ENCODE data around the gene NEIL3.

DNA sequence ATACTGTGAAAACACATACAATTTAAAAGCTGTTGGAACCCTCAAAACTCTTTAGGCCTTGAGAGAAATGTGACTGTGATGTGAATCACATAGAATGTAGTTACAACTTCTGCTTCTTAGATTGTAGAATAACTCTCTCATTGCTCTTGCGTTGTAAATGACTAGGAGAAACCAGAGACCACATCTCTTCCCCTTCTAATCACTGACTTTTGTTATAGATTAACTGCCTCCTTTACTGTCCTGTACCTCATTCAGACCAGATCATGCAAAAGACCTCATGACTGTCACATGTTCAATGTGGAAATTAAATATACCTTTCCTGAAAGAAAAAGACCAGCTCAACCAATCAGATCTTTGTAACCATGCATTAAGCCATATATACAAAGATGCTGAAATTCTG lies 43.2 kb upstream of the NEIL3 start:
- TF ChIP-seq EZH2 (IDR thresholded peaks at IDR 0.05; ENCODE audit: borderline replicate concordance, insufficient read depth, low read depth, low read length, poor library complexity, severe bottlenecking), result no peak
- TF ChIP-seq, protein P1, sequence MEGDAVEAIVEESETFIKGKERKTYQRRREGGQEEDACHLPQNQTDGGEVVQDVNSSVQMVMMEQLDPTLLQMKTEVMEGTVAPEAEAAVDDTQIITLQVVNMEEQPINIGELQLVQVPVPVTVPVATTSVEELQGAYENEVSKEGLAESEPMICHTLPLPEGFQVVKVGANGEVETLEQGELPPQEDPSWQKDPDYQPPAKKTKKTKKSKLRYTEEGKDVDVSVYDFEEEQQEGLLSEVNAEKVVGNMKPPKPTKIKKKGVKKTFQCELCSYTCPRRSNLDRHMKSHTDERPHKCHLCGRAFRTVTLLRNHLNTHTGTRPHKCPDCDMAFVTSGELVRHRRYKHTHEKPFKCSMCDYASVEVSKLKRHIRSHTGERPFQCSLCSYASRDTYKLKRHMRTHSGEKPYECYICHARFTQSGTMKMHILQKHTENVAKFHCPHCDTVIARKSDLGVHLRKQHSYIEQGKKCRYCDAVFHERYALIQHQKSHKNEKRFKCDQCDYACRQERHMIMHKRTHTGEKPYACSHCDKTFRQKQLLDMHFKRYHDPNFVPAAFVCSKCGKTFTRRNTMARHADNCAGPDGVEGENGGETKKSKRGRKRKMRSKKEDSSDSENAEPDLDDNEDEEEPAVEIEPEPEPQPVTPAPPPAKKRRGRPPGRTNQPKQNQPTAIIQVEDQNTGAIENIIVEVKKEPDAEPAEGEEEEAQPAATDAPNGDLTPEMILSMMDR (IDR thresholded peaks at IDR 0.05), result no peak
